ENCODE results near the gene IREB2. TPM values are rescaled to one million over a fixed set of nuclear protein-coding genes. Genes with fewer than 3 reads are reported as not detected.

The IREB2 gene, protein sequence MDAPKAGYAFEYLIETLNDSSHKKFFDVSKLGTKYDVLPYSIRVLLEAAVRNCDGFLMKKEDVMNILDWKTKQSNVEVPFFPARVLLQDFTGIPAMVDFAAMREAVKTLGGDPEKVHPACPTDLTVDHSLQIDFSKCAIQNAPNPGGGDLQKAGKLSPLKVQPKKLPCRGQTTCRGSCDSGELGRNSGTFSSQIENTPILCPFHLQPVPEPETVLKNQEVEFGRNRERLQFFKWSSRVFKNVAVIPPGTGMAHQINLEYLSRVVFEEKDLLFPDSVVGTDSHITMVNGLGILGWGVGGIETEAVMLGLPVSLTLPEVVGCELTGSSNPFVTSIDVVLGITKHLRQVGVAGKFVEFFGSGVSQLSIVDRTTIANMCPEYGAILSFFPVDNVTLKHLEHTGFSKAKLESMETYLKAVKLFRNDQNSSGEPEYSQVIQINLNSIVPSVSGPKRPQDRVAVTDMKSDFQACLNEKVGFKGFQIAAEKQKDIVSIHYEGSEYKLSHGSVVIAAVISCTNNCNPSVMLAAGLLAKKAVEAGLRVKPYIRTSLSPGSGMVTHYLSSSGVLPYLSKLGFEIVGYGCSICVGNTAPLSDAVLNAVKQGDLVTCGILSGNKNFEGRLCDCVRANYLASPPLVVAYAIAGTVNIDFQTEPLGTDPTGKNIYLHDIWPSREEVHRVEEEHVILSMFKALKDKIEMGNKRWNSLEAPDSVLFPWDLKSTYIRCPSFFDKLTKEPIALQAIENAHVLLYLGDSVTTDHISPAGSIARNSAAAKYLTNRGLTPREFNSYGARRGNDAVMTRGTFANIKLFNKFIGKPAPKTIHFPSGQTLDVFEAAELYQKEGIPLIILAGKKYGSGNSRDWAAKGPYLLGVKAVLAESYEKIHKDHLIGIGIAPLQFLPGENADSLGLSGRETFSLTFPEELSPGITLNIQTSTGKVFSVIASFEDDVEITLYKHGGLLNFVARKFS
- total RNA-seq (10 to 100 TPM; 29.3 to 54.5 (median 51.7) TPM), polyA plus RNA-seq (10 to 100 TPM; 15.2 to 20.4 TPM)
- long read RNA-seq, donor 1, full-length matches to known transcripts, result 1 of 22 reads
- long read RNA-seq, donor 1, partial matches to known transcripts, result 13 of 22 reads
- long read RNA-seq, donor 1, other reads (novel, unspliced or antisense), result 8 of 22 reads
- long read RNA-seq, donor 2, full-length matches to known transcripts, result 6 of 6 reads
- long read RNA-seq, donor 2, partial matches to known transcripts, result 0 of 6 reads
- long read RNA-seq, donor 2, other reads (novel, unspliced or antisense), result 0 of 6 reads
- long read RNA-seq, donor 3, full-length matches to known transcripts, result 16 of 31 reads
- long read RNA-seq, donor 3, partial matches to known transcripts, result 7 of 31 reads
- long read RNA-seq, donor 3, other reads (novel, unspliced or antisense), result 8 of 31 reads

DNA sequence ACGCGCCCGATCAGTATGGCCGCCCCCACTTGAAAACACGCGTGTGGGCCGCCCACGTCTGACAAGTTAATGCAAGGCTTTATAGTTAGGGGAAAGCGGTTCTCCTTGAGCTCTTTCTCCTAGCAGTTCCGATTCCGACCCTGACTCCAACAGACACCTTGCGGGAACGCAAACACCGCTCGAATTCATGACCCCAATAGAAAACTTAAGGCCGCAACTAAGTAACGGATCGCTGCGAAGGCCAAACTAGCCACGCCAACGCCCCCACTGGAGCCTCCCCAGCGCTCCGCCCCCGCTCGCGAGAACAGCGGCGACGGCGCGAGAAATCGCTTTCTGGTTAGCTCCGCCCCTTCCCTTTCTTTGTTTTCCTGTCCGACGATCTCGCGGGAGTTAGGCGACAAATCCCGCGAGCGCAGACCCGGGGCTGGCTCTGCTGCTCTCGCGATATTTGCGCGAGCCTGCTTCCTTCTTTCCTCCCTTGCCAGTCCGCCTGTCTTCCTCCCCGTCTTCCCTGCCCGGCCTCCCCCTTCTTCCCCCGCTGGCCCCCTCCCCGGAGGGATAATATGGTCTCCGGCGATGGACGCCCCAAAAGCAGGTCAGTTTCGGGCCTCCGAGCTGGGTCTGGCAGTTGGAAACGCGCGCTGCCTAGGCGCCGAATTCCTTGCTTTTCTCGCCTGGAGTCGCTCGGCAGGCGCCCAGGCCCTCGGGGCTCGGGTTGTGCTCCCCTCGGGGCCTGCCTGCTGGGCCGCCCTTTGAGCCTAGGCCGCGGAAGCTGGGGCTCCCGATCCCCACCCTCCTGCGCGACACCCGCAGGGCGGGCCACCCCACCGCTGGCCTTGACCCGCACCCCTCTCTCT is at the start of gene IREB2:
Gene IREB2 (plus strand): TSS at position 455 of the 857 bp plus-strand sequence. CDS start 122 bp downstream, at position 577.
- H3K4me3 ChIP-seq, result peak within 1 kb of the TSS; percentile 97
- intact Hi-C loops (cut with DNase I), result no loop called here
- no peaks in the 10 kb centered on the region for H3K36me3 ChIP-seq
- peak within 1 kb of the TSS; percentile 88 for H3K27ac ChIP-seq
- TF ChIP-seq POLR2A (IDR thresholded peaks at IDR 0.05) (peak; percentile 37), EP300 (IDR thresholded peaks at IDR 0.05) (no peak)
- WGBS, 3 donors, result 0 to 1% (median 0%) methylated on average over 56 to 78 of the region's 78 CpGs
- peak; percentile 97 to 99 (median 98) for DNase-seq
- H3K4me1 ChIP-seq (ENCODE audit: insufficient read depth), result peaks cover 4% of the 10 kb centered on the region
- no peaks in the 10 kb centered on the region for H3K9me3 ChIP-seq
- no peaks in the 10 kb centered on the region for H3K27me3 ChIP-seq

DNA sequence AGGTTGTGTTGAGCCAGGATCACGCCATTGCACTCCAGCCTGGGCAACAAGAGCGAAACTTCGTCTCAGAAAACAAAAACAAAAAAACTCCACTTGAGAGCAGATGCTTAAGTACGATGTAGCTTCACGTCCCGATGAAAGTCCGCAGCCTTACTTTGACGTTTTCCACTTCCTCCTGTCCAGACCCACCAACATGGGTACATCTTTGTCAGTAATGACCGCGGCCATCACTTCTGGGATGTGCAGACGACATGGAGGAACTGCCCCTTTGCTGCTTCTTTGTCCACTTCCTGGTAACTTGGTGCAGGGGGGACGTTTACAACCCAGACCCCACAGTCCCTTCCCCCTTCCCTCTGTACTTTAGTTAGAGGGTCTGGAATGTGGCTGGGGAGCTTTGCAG is 49.2 kb upstream of the IREB2 start:
- Histone ChIP-seq H3K4me3 (no peak overlapping the region), H3K9me3 (no peaks in the 10 kb centered on the region), H3K27ac (no peak overlapping the region), H3K4me1 (ENCODE audit: insufficient read depth) (no peaks in the 10 kb centered on the region), H3K36me3 (no peaks in the 10 kb centered on the region), H3K27me3 (no peaks in the 10 kb centered on the region)
- 74 to 76% (median 75%) methylated on average over 12 of the region's 12 CpGs for WGBS, 3 donors
- intact Hi-C loops (cut with DNase I), result no loop called here
- no peak for DNase-seq
- TF ChIP-seq POLR2A (IDR thresholded peaks at IDR 0.05) (no peak), EP300 (IDR thresholded peaks at IDR 0.05) (no peak), CTCF (IDR thresholded peaks at IDR 0.05) (no peak)

- intact Hi-C loops (cut with DNase I), result no loop called here
- Histone ChIP-seq H3K27ac (no peak overlapping the region), H3K4me3 (no peak overlapping the region), H3K36me3 (no peaks in the 10 kb centered on the region), H3K9me3 (no peaks in the 10 kb centered on the region), H3K27me3 (no peaks in the 10 kb centered on the region), H3K4me1 (ENCODE audit: insufficient read depth) (no peaks in the 10 kb centered on the region)
- TF ChIP-seq POLR2A (IDR thresholded peaks at IDR 0.05) (no peak), CTCF (IDR thresholded peaks at IDR 0.05) (no peak), EP300 (IDR thresholded peaks at IDR 0.05) (no peak)
- no peak for DNase-seq
- 33 to 35% (median 34%) methylated on average over 7 of the region's 7 CpGs for WGBS, 3 donors
These were observed 48.7 kb upstream of the IREB2 start for GRCh38 chr15:78389322-78389721.

- intact Hi-C loops (cut with DNase I), result no loop called here
- H3K27ac ChIP-seq, result no peak overlapping the region
- no peaks in the 10 kb centered on the region for H3K27me3 ChIP-seq
- no peak for TF ChIP-seq CTCF (IDR thresholded peaks at IDR 0.05)
- no peak for TF ChIP-seq EP300 (IDR thresholded peaks at IDR 0.05)
- TF ChIP-seq POLR2A (IDR thresholded peaks at IDR 0.05), result no peak
- H3K36me3 ChIP-seq, result no peaks in the 10 kb centered on the region
- no peaks in the 10 kb centered on the region for H3K9me3 ChIP-seq
- WGBS, 3 donors, result 79 to 89% (median 87%) methylated on average over 2 of the region's 2 CpGs
- no peaks in the 10 kb centered on the region for H3K4me1 ChIP-seq (ENCODE audit: insufficient read depth)
- H3K4me3 ChIP-seq, result no peak overlapping the region
- DNase-seq, result no peak
These were observed 48.3 kb upstream of the IREB2 start for GRCh38 chr15:78389738-78390137.

Measured in ovary (tissue), 10 donors.